Measurements from ENCODE around the gene KLHL7.
"Not testable (repeated sequence)": the region's sequence is repeated elsewhere in the genome, so short reads cannot be mapped to it uniquely, and the experiment has no call there.

KLHL7 gene

DNA sequence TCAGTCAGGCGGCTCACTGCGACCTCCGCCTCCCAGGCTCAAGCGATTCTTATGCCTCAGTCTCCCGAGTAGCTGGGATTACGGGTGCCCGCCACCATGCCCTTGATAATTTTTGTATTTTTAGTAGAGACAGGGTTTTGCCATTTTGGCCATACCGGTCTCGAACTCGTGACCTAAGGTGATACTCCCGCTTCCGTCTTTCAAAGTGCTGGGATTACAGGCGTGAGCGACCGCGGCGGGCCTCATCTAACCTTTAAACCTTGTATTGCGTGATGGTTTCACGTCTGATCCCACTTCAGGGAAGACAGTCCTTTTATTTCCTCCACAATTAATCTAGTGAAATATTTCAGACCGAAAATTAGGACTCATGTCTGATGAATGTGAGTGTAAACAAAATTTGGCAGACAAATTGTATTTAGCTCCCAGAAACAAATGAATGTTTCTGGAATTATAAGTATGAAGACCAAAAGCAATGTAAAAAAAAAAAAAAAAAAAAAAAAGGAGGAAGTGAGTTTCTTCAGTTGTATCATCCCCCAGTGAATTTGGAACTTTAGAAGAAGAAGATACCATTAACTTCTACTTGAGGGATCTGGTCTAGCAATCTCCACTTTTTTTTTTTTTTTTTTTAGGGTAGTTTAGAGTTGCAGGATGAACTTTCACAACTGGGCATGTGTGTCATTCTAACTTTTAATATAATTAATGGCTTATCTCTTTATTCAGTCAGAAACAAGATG, 77.9 kb downstream of the KLHL7 start:
- no peak for DNase-seq

DNA sequence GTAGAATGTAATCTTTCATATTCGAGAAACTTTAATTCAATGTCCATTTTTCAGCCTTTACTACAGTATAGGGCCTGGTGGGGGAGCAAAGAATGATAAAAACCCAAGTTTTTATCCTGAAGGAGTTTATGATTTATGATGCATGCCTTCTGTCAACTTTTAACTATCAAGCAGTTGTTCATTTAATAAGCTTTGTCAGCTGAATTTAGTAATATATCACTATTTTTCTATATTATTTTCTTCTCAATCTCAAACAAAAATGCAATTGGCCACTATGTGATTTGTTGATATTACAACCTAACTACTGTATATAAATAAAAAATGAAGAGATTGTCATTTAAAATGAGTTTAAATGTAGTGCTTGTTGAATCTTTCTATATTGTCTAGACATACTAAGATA, 78.7 kb downstream of the KLHL7 start:
- no peak for DNase-seq

DNA sequence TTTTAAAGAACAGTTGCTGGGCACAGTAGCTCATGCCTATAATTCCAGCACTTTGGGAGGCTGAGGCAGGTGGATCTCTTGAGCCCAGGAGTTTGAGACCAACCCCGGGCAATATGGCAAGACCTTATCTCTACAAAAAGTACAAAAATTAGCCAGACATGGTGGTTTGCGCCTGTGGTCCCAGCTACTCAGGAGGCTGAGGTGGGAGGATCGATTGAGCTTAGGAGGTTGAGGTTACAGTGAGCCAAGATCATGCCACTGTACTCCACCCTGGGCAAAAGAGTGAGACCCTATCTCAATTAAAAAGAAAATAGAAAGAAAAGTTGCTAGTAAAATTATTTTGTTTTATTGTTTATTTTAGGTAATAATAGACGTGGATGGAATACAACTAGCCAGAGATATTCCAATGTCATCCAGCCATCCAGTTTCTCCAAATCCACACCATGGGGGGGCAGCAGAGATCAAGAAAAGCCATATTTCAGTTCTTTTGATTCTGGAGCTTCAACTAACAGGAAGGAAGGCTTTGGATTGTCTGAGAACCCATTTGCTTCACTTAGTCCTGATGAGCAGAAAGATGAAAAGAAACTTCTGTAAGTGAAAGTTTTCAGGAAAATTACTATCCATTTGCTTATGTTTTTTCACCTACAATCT, 79.2 kb downstream of the KLHL7 start:
- DNase-seq, result no peak

DNA sequence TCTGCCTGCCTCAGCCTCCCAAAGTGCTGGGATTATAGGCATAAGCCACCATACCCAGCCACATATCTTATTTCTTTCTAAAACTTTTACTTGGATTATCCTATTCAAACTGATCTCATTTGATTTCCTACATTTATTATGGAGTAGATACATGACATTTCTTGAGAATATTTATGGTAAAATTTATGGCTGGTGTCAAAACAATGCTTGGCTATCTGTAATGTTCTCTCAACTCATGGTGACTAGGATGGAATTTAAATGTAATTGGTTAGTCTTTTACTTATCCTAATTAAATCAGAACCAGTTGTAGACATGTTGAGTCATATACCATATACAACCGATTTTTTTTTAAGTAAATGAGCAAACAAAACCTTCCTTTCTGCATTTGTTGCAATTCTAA, 80.4 kb downstream of the KLHL7 start:
- no peak for DNase-seq

DNA sequence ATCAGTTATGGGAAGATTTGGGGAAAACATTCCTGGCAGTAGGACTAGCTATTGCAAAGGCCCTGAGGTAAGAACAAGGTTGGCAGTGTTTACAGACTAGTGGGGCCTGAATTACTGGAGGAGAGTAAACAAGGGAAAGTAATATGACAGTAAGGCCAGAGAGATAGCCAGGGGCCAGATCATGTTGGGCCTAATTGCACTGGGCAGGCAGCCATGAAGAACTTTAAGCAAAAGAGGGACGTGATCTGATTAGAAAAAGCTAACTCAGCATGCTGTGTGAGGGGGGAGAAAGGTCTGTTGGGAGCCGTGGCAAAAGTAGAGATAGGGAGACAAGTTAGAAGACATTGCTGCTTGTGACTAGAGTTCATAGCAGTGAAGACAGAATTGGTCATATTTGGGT, 85.4 kb downstream of the KLHL7 start:
- no peak for DNase-seq

DNA sequence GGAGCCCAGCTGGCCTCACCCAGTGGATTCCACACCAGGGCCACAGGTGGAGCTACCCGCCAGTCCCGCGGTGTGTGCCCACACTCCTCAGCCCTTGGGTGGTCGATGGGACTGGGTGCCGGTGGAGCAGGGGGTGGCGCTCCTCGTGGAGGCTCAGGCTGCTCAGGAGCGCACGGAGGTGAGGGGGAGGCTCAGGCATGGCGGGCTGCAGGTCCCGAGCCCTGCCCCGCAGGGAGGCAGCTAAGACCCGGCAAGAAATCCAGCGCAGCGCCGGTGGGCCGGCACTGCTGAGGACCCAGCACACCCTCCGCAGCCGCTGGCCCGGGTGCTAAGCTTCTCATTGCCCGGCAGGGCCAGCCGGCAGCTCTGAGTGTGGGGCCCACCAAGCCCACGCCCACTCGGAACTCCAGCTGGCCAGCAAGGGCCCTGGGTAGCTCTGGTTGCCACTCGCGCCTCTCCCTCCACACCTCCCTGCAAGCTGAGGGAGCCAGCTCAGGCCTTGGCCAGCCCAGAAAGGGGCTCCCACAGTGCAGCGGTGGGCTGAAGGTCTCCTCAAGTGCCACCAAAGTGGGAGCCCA, 88.2 kb downstream of the KLHL7 start:
- DNase-seq, result not testable (repeated sequence)

DNA sequence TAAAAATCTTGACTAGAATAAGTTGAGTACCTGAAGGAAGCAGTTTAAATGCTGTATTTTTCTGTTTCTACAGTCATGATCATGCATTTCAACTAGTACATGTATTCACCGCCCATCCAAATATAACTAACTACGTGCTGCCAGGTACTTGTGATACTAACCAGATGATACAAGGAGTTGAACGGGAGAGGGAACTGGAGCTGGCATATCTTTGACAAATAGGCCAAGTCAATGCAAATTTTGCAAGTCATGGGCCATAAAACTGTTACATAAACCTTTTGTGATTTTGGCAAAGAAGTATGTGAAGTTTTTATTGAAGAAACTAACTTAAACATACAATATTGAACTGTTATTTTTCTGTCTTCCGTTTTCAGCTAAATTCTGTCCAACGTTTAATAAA, 90.7 kb downstream of the KLHL7 start:
- no peak for DNase-seq

DNA sequence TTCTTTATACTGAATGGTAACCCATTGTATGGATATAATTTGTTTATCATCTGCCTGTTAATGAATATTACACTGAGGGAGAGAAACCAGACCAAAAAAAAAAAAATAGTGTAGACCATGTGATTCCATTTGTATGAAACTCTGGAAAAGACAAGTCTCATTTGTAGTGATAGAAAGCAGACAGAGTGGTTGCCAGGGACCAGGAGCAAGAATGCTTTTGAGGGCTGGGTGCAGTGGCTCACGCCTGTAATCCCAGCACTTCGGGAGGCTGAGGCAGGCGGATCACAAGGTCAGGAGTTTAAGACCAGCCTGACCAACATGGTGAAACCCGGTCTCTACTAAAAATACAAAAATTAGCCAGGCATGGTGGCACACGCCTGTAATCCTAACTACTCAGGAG, 92.2 kb downstream of the KLHL7 start:
- not testable (repeated sequence) for DNase-seq

DNA sequence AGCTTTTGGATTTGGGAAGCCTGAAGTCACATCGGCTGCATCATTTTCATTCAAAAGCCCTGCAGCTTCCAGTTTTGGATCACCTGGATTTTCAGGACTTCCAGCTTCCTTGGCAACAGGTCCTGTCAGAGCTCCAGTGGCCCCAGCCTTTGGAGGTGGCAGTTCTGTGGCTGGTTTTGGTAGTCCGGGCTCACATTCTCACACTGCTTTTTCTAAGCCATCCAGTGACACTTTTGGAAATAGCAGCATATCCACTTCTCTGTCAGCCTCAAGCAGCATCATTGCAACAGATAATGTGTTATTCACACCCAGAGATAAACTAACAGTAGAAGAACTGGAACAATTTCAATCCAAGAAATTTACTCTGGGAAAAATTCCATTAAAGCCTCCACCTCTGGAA, 94.7 kb downstream of the KLHL7 start:
- no peak for DNase-seq

DNA sequence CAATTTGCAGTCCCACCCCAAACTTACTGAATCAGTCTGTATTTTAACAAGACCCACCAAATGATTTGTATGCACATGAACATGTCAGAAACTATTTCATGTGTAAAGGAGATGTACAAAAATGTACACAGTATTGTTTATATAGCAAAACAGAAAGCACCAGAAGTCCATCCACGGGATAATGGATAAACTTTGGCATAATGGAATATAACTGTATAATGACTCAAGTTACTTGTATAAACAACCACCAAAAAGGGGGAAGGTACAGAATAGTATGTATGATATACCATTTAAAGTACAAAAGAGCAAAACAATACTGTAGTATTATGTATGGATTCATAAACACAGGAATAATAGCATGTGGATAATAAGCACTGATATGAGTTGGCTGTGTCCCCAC, 98.7 kb downstream of the KLHL7 start:
- DNase-seq, result no peak

DNA sequence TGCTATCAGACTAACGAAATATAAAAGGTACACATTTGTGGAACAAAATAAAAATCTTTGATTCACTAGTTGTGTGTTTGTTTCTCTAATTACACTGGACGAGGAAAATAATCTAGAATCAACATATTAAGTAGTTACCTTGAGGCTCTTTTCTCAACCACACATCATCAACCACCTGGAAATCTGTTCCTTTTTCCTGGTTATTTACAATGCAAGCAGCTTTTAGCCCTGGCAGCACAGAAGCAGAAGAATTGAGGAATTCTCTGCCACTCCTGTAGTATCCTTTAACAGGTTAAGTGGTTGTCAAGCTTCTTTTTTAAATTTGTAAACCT, 100.0 kb downstream of the KLHL7 start:
- no peak for DNase-seq

DNA sequence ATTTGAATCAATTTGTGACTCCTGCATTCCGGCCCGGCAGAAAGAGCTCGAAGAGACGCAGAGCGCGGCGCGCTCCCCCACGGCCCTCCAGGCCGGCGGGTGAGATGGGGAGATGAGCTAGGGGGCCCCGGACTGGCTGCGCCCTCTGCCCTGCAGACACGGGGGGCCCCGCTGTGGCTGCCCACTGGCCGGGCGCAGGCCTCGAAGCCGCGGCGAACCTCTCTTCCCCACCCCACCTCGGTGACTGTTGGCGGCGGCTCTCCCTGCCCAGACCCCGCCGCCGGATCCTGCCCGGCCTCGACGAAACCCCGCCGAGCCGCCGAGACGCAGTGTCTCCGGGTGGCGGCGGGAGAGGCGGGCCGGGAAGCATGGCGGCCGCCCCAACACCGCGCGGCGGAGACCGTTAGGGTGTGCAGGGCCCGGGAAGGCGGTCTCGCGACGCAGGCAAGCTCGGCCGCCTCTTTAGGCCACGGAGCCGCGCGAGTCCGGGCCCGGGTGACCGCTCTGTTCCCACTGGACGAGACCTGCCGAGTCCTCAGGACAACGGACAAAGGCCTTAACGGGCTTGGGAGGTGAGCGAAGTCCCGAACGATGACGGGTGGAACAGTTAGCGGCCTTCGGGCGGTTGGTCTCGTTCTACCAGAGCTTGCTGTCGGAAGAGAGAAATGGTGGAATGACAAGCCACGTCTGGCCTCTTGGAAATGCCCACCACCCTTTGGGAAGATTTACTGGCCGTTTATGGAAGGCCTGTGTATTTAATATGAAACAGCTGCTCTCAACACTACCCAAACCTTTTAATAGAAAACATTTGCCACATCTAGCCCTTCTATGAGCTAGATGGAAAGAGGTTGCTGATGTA, 100.6 kb downstream of the KLHL7 start:
- DNase-seq, result no peak

DNA sequence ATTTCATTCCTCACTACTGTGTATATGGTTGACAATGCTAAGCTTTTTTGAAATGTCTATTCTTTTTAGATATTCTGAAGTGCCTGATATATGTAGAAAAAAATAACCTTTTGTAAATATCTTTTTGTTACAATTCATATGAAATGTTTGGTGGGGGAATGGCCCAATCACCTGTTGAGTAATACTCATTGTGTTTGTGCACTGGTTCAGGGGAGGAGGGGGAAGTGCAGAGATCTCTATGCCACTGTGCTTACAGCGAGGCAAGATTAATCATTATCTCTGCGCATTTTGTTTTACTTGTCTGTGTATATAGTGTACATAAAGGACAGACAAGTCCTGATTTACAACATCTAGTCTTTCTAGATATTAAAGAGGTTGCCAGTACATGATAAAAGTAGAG, 101.4 kb downstream of the KLHL7 start:
- DNase-seq, result no peak

DNA sequence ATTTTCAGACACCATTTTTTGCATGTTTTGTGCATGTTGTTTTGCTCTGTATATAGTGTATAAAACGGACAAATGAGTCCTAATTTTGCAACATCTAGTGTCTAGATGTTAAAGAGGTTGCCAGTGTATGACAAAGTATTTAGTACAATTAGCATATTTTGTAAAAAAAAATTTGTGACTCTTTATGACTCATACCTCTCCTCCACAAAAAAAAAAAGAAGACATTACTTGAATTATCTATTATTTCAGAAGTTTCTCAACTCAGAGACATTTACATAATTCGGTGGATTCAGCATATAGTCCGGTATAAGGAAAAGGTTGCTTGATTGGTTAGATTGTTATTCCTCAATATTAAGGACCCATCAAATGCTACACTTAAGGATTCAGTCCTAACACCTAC, 102.3 kb downstream of the KLHL7 start:
- no peak for DNase-seq

DNA sequence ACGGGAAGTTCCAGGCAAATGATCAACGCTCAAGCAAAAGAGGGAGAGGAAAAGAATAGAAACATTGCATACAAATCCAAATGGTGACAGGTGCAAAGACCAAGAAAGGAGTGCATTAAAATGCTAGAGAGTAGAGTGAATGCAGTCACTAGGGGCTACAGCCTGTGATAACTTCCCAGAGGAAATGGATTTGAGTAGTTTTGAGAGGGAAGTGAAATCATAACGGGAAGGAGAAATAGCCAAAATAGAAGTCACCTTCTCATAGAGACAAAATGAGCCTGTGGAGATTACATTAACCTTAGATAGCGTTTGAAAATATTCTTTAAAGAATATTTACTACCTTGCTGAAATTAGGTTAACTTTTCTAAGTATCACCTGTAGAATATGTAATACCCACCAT, 102.7 kb downstream of the KLHL7 start:
- DNase-seq, result no peak

DNA sequence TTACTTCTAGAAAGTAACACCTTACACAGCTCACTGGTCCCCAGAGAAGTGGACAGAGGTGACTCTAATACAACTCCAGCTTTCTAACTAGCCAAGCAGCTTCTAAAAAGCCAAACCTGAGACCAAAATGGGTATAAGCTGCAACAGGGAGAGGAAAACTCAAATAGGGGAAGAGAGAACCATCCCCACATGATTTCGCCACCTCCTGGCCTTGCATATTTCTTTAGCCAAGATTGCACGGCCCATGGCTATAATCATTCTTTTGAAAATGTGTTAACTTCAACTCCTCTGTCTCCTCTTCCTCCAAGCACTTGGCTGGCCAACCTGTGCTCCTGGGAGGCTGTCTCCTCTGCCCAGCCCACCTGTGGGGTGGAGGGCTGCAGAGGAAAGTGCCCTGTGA, 104.9 kb downstream of the KLHL7 start:
- no peak for DNase-seq

DNA sequence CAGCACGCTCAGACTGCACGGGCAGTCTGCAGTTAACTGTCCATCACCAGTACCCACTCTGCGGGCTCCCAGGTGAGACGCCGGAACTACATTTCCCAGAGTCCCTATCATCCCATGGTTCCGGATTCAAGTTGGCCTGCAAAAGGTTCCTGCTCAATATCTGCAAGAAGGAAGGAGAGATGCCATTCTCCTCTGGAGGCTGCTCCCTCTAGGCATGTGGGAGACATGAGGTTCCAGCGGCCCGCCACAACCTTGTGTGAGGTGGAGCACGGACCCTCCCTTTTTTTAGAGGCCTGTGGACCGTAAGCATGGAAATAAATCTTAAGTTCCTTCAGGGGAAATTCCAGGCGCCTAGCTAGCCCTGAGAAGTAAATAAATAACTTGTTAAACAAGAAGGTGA, 106.0 kb downstream of the KLHL7 start:
- no peak for DNase-seq

DNA sequence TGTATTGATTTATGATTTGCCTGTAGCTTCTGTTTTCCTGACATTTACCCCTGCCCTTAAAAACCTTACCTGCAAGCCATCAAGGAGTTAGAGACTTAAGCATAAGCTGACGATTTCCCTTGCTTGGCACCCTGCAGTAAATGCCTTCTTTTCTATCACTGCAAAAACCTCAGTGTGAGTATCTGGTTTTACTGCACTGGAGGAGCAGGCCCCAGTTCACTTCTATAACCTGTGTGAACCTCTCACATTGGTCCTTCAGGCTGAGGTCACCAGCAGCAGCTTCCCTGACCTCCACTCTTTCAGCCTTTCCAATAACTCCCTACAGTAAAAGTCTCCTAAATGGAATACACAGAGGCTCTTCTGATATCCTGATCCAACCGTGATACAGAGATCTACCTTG, 106.8 kb downstream of the KLHL7 start:
- DNase-seq, result no peak

DNA sequence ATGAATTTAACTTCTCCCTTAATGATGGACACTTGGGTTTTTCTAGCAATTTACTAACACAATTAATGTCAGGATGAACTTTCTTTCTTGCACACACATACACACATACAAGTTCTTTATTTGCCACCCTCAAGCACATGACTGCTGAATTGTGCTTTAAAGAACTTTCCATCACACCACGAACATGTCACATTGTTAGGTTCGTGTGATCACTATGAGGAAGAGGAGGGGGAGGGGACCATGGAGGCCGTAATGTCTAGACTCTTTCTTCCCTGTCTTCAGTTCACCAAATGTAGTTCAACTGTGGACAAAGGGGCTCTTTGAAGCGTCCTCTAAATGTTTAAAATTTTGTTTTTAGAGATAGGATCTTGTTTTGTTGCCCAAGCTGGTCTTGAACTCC, 107.3 kb downstream of the KLHL7 start:
- DNase-seq, result no peak

DNA sequence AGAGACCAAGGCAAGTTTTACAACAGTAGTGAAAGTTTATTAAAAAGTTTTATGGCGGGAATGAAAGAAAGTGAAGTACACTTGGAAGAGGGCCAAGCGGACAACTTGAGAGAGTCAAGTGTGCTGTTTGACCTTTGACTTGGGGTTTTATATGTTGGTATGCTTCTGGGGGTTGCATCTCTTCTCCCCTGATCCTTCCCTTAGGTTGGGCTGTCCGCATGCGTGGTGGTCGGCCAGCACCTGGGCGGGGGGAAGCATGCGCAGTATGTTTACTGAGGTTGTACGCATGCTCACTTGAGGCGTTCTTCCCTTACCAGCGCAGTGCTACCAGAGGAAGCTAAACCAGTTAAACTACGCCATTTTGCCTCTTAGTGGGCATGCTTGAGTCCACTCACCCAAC, 108.2 kb downstream of the KLHL7 start:
- DNase-seq, result no peak

DNA sequence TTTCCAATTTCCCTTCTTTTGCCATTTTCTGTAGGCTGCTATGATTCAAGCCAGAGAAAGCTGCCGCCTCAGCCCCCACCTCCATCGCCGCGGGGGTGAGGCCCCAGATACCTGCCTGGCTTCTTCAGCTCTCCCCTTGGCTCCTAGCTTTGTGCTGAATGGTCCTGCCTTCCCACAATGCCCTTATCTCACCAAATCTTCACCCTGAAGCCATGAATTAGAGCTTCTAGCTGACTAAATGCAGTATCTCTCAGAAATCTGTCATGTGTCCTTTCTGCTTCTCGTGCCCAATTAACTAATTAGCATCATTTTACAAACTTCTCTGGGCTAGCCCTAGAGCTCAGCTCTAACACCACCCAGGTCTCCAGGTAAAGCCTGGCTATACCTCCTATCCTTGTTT, 108.8 kb downstream of the KLHL7 start:
- DNase-seq, result no peak

DNA sequence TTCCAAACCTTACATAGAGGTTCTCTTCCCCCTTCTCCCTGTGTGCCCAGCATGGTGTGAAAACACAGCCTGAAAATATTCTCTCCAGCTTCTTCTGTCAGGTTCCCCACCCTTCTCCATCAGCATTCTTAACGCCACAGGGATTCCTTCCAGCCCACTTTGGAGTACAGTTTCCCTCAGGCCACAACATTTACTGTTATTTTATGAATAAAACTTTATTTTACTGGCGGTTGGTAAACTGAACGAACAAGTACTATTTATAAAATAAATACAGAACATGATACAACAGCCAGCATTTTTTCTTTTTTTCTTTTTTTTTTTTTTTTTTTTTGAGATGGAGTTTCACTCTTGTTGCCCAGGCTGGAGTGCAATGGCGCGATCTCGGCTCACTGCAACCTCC, 109.4 kb downstream of the KLHL7 start:
- DNase-seq, result no peak

DNA sequence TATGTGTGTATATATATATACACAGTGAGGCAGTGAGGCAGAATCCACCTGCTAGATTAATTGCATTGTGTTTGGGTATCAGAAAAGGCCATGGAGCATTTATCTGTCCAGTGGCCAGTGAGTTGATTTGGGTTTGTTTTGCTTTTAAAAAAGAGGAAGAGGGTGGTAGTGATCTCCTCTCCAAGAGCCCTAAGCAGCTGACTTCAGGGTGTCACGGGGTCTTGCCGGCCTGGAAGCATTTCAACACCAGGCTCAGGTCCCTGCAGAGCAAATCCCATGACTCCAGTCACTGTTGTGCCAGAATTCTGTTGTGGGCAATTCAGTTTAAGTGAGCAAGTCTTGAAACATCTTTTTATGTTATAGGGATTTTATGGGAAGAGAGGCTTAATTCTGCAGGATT, 110.4 kb downstream of the KLHL7 start:
- no peak for DNase-seq

DNA sequence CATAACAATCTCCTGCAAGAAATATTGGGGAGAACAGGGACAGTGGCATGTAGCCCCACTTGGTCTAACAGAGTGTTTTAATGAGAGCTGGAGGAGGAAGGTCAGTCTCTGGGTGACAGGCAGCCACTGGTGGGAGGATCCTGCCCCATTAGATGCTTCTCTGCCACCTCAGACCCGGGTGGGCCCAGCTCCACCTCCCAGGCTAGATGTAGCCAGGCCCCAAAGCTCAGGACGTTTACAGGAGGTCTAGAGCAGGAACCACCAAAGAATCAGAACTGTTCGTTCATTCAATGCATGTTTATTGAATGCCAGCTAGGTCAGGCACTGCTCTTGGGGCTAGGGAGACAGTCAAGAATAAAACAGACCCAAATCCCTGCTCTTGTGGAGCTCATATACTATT, 112.6 kb downstream of the KLHL7 start:
- no peak for DNase-seq

Data from NCI-H1417 treated with DMSO at 0.1 percent for 48 hours (cell line).